Left ventricle myocardium inferior (tissue), 1 donor: ENCODE data around the gene ARMC5. TPM values are rescaled to one million over a fixed set of nuclear protein-coding genes. Genes with fewer than 3 reads are reported as not detected.
"Not testable (repeated sequence)": the region's sequence is repeated elsewhere in the genome, so short reads cannot be mapped to it uniquely, and the experiment has no call there.

Experiments used
- DNase-seq: peaks from one replicate; pipeline ENCODE4 v3.0.0-alpha.2; 2020
- H3K27ac ChIP-seq: fragments of 200-600 bp; replicated peaks from 2 replicates; pipeline ENCODE4 v1.8.0; 2021
- H3K27me3 ChIP-seq: fragments of 200-600 bp; 2 replicates; pipeline ENCODE4 v1.8.0; 2021; ENCODE audit warnings: low read depth
- H3K36me3 ChIP-seq: fragments of 200-600 bp; 2 replicates; pipeline ENCODE4 v1.8.0; 2021
- H3K4me1 ChIP-seq: fragments of 200-600 bp; 2 replicates; pipeline ENCODE4 v1.8.0; 2021
- H3K4me3 ChIP-seq: fragments of 200-600 bp; 2 replicates; pipeline ENCODE4 v1.8.0; 2021; ENCODE audit warnings: mild to moderate bottlenecking, moderate library complexity
- H3K9me3 ChIP-seq: fragments of 200-600 bp; replicated peaks from 2 replicates; pipeline ENCODE4 v1.8.0; 2021
- intact Hi-C: fragments of 100-400 bp; cut with micrococcal nuclease; formaldehyde crosslinking; loops from one replicate; pipeline ENCODE4 v1.11.0; 2022
- total RNA-seq: library from RNA; stranded (reverse); fragmentation: NEBNext Ultra II Directional; extraction: Animal tissue kit (Norgen Biotek cat#: 25700); gene quantifications from one replicate; pipeline ENCODE4 v1.2.1, GENCODE V29; 2021
- TF ChIP-seq, protein P1 (sequence below): fragments of 200-600 bp; IDR thresholded peaks from 2 replicates; pipeline ENCODE4 v1.8.0; 2021; ENCODE audit warnings: antibody characterized with exemption, mild to moderate bottlenecking, borderline replicate concordance
- donor health status: DM: no; HTN: yes; CAD: no; lungs with severe emphysema.

ARMC5 gene
- total RNA-seq, 1 donor from 2014 or later, result 5.8 TPM

DNA sequence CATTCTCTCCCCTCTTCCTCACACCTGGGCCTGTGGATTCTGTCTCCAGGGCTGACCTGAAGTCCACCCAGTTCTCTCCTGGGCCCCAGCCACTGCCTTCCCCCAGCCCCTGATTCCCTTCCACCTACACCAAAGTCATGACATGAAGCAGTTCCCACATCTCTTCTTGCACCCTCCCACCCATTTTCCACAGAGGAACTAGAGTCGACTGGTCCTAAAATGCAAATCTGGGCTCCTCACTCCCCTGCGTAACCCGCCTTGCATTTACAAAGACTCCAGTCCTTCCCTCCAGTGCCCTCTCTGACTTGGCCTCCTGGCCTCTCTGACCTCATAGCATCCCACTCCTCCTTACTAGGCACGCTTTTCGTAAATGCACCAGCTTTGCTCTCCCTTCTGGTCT is 45.9 kb upstream of the ARMC5 start:
- Histone ChIP-seq H3K36me3 (no peaks in the 10 kb centered on the region), H3K4me1 (no peaks in the 10 kb centered on the region), H3K9me3 (peaks cover 4% of the 10 kb centered on the region), H3K4me3 (no peak overlapping the region), H3K27me3 (peaks cover 30% of the 10 kb centered on the region), H3K27ac (no peak overlapping the region)
- intact Hi-C loops, result no loop called here
- DNase-seq, result no peak
- TF ChIP-seq, protein P1, sequence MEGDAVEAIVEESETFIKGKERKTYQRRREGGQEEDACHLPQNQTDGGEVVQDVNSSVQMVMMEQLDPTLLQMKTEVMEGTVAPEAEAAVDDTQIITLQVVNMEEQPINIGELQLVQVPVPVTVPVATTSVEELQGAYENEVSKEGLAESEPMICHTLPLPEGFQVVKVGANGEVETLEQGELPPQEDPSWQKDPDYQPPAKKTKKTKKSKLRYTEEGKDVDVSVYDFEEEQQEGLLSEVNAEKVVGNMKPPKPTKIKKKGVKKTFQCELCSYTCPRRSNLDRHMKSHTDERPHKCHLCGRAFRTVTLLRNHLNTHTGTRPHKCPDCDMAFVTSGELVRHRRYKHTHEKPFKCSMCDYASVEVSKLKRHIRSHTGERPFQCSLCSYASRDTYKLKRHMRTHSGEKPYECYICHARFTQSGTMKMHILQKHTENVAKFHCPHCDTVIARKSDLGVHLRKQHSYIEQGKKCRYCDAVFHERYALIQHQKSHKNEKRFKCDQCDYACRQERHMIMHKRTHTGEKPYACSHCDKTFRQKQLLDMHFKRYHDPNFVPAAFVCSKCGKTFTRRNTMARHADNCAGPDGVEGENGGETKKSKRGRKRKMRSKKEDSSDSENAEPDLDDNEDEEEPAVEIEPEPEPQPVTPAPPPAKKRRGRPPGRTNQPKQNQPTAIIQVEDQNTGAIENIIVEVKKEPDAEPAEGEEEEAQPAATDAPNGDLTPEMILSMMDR, result no peak

DNA sequence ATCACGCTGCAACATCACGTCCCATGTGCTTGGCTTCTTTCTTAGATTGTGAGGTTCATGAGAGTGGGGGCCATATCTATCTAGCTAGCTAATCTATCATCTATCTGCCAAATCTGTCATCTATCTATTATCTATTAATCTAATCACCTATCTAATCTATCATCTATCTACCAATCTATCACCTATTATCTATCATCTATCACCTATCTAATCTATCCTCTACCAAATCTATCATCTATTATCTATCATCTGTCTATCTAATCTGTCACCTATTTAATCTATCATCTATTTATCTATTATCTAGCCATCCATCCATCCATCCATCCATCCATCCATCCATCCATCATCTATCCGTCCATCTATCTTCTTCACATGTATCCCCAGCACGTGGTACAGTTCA is 45.4 kb upstream of the ARMC5 start:
- H3K27ac ChIP-seq, result no peak overlapping the region
- no peaks in the 10 kb centered on the region for H3K4me1 ChIP-seq
- no peaks in the 10 kb centered on the region for H3K36me3 ChIP-seq
- peaks cover 25% of the 10 kb centered on the region for H3K27me3 ChIP-seq
- H3K9me3 ChIP-seq, result peaks cover 4% of the 10 kb centered on the region
- no peak overlapping the region for H3K4me3 ChIP-seq
- intact Hi-C loops, result no loop called here
- no peak for DNase-seq
- TF ChIP-seq, protein P1, result no peak

DNA sequence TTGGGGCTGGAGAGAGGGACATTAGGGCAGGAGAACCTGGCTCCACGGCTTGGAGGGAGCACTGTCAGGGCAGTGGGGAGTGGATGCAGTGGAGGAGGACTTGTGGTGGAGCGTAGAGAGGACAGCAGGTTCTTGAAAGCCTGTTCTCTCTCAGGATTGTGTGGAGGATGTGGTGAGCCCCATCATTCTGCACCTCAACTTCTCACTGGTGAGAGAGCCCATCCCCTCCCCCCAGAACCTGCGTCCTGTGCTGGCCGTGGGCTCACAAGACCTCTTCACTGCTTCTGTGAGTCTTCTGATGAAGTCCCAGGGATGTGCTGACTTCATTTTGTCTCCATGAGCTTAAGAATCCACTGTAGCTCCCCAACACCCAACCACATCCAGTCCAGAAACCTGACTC is 44.6 kb upstream of the ARMC5 start:
- Histone ChIP-seq H3K27ac (no peak overlapping the region), H3K4me1 (no peaks in the 10 kb centered on the region), H3K36me3 (no peaks in the 10 kb centered on the region), H3K9me3 (peaks cover 4% of the 10 kb centered on the region), H3K4me3 (no peak overlapping the region), H3K27me3 (peaks cover 20% of the 10 kb centered on the region)
- TF ChIP-seq, protein P1, result no peak
- intact Hi-C loops, result no loop called here
- no peak for DNase-seq

DNA sequence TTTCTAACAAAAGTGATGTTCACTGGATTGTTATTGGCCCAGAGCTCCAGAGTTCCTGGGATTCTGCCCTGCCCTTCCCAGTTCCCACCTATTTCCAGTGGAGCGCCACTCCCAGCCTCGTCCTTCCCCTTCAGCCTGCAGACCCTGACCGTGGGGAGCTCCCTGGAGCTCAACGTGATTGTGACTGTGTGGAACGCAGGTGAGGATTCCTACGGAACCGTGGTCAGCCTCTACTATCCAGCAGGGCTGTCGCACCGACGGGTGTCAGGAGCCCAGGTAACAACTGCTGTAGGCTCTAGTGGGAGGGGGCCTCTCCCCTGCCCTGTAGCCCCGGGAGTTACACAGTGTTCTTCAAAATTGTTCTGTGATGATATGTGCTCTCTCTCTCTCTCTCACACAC is 42.9 kb upstream of the ARMC5 start:
- no peak for DNase-seq
- no peak overlapping the region for H3K27ac ChIP-seq
- peaks cover 4% of the 10 kb centered on the region for H3K9me3 ChIP-seq
- TF ChIP-seq, protein P1, result no peak
- H3K36me3 ChIP-seq, result no peaks in the 10 kb centered on the region
- H3K27me3 ChIP-seq, result peaks cover 15% of the 10 kb centered on the region
- no peaks in the 10 kb centered on the region for H3K4me1 ChIP-seq
- H3K4me3 ChIP-seq, result no peak overlapping the region
- intact Hi-C loops, result no loop called here

DNA sequence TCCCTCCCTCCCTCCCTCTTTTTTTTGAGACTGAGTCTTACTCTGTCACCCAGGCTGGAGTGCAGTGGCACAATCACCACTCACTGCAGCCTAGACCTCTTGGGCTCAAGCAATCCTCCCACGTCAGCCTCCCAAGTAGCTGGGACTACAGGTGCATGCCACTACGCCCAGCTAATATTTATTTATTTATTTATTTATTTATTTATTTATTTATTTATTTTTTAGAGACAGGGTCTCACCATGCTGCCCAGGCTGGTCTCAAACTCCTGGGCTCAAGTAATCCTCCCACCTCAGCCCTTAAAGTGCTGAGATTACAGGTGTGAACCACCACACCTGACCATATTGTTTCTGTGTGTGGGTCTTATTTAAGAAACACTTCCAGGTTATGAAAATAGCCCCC is 42.3 kb upstream of the ARMC5 start:
- H3K4me3 ChIP-seq, H3K27ac ChIP-seq, H3K9me3 ChIP-seq, intact Hi-C loops, H3K36me3 ChIP-seq, H3K4me1 ChIP-seq, DNase-seq: not testable (repeated sequence)
- peaks cover 15% of the 10 kb centered on the region for H3K27me3 ChIP-seq

DNA sequence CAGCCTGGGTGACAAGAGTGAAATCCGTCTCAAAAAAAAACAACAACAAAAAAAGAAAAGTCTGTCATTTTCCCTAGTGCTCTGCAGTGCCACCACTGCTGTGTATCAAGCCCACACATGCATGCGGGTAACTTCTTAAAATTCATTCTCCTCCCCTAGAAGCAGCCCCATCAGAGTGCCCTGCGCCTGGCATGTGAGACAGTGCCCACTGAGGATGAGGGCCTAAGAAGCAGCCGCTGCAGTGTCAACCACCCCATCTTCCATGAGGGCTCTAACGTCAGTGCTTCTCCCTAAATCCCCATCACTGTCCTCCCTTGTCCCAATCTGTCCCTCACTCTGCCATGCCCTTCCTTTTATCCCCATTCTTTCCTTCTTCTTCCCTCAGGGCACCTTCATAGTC is 41.4 kb upstream of the ARMC5 start:
- H3K4me3 ChIP-seq, result no peak overlapping the region
- H3K36me3 ChIP-seq, result no peaks in the 10 kb centered on the region
- H3K9me3 ChIP-seq, result peaks cover 4% of the 10 kb centered on the region
- H3K4me1 ChIP-seq, result peaks cover 7% of the 10 kb centered on the region
- no peak for DNase-seq
- intact Hi-C loops, result no loop called here
- no peak overlapping the region for H3K27ac ChIP-seq
- peaks cover 15% of the 10 kb centered on the region for H3K27me3 ChIP-seq
- TF ChIP-seq, protein P1, result no peak
